ENCODE measurements around the gene ASCC3. TPM values are rescaled to one million over a fixed set of nuclear protein-coding genes. Genes with fewer than 3 reads are reported as not detected.

The ASCC3 gene
- total and polyA plus RNA-seq, 2 donors (not counting 3 experiments of a cell fraction or from before 2014, with no cell fraction given), result 15.7 to 57.2 TPM

DNA sequence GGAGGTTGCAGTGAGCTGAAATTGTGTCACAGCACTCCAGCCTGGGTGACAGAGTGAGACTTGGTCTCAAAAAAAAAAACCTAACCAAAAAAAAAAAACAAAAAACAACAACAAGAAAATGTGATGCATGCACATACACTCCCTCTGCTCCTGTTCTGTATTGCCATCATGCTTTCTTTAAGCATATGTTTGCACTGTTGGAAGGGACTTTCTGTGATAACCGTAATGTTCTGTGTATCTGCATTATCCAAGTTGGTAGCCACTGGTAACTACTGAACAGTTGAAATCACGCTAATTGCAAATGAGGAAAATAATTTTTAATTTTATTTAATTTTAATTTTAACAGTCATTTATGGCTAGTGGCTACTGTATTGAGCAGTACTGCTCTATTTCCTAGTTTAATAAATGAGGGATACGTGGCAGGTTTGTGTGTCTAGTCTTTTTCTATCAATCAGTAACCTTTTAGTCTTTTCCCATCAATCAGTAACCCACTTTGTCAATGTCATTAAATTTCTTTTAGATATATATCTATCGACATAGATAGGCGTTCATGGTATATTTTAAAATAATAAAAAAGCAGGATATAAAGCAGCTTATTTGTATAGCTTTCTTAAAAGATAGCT, 135.6 kb downstream of the ASCC3 start:
- Histone ChIP-seq H3K27me3 (ENCODE audit: control insufficient read depth in 2 of 2, insufficient read depth in 2 of 2, low read length in 2 of 2) (no peaks in the 10 kb centered on the region), H4K20me1 (replicated peaks; ENCODE audit: control insufficient read depth, extremely low read depth, insufficient read depth, low read length) (no peaks in the 10 kb centered on the region), H3K79me2 (ENCODE audit: control insufficient read depth, insufficient read depth, low read length) (no peaks in the 10 kb centered on the region), H2AFZ (ENCODE audit: low read depth, low read length) (no peak overlapping the region), H3K27ac (ENCODE audit: insufficient read depth, low read depth, low read length) (no peak overlapping the region), H3K4me1 (ENCODE audit: control insufficient read depth, extremely low read depth, insufficient read depth, low read length) (no peaks in the 10 kb centered on the region), H3K4me3 (replicated peaks in 1 of 3; ENCODE audit: insufficient read depth in 1 of 3, low read depth in 1 of 3, low read length in 3 of 3) (no peak overlapping the region), H3K36me3 (ENCODE audit: control insufficient read depth in 2 of 2, extremely low read depth in 1 of 2, insufficient read depth in 2 of 2, low read length in 2 of 2) (peaks cover 0 to 4% of the 10 kb centered on the region in 2 experiments), H3K4me2 (ENCODE audit: insufficient read depth, low read length) (no peak overlapping the region), H3K9me3 (replicated peaks; ENCODE audit: control insufficient read depth, insufficient read depth, low read length) (no peaks in the 10 kb centered on the region), H3K9me1 (replicated peaks; ENCODE audit: control insufficient read depth, extremely low read depth, insufficient read depth, low read length) (no peaks in the 10 kb centered on the region), H3K9ac (replicated peaks; ENCODE audit: extremely low read depth, insufficient read depth, low read length) (no peak overlapping the region)
- dilution Hi-C loops (cut with MboI; ENCODE audit: extremely low pct_ligation_motif_present, low sequenced_read_pairs), result no loop called here
- ChIA-PET CTCF (interaction anchor here (2.3 kb wide), 1 partner anchor 26 kb away, joined by 13 read pairs; no protein-coding TSS in a partner anchor), POLR2A (no interaction called here)
- intact Hi-C loops (cut with micrococcal nuclease), result no loop called here
- FAIRE-seq, result no peak
- no peak for DNase-seq (ENCODE audit: low read depth, low spot score)
- BruUV-seq (replicated peaks), result no TSS peak
- TF ChIP-seq JUN (IDR thresholded peaks at IDR 0.05; ENCODE audit: borderline replicate concordance, insufficient read depth, insufficient read length, low read depth) (no peak), GATA2 (IDR thresholded peaks at IDR 0.05; ENCODE audit: insufficient read depth, insufficient read length, low read depth, low read length) (no peak), MYC (IDR thresholded peaks at IDR 0.05; ENCODE audit: low read depth, low read length) (no peak), FOS (IDR thresholded peaks at IDR 0.05; ENCODE audit: borderline replicate concordance, insufficient read depth, low read length) (no peak), EZH2 (IDR thresholded peaks at IDR 0.05; ENCODE audit: borderline replicate concordance, low read depth, low read length, severe bottlenecking) (no peak), POLR2A (IDR thresholded peaks at IDR 0.05; ENCODE audit: low read depth, low read length) (no peak), POLR2AphosphoS5 (IDR thresholded peaks at IDR 0.05; ENCODE audit: insufficient read depth, low read depth, low read length) (no peak)
- TF ChIP-seq, protein P1, sequence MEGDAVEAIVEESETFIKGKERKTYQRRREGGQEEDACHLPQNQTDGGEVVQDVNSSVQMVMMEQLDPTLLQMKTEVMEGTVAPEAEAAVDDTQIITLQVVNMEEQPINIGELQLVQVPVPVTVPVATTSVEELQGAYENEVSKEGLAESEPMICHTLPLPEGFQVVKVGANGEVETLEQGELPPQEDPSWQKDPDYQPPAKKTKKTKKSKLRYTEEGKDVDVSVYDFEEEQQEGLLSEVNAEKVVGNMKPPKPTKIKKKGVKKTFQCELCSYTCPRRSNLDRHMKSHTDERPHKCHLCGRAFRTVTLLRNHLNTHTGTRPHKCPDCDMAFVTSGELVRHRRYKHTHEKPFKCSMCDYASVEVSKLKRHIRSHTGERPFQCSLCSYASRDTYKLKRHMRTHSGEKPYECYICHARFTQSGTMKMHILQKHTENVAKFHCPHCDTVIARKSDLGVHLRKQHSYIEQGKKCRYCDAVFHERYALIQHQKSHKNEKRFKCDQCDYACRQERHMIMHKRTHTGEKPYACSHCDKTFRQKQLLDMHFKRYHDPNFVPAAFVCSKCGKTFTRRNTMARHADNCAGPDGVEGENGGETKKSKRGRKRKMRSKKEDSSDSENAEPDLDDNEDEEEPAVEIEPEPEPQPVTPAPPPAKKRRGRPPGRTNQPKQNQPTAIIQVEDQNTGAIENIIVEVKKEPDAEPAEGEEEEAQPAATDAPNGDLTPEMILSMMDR (IDR thresholded peaks at IDR 0.05; ENCODE audit: extremely low read depth in 1 of 2, insufficient read depth in 1 of 2, low read depth in 1 of 2, low read length in 2 of 2), result no peak
- TF ChIP-seq, protein P2, sequence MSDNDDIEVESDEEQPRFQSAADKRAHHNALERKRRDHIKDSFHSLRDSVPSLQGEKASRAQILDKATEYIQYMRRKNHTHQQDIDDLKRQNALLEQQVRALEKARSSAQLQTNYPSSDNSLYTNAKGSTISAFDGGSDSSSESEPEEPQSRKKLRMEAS (IDR thresholded peaks at IDR 0.05; ENCODE audit: insufficient read depth, insufficient read length), result no peak
